ENCODE data around the gene KRTAP24-1.

Gene KRTAP24-1

DNA sequence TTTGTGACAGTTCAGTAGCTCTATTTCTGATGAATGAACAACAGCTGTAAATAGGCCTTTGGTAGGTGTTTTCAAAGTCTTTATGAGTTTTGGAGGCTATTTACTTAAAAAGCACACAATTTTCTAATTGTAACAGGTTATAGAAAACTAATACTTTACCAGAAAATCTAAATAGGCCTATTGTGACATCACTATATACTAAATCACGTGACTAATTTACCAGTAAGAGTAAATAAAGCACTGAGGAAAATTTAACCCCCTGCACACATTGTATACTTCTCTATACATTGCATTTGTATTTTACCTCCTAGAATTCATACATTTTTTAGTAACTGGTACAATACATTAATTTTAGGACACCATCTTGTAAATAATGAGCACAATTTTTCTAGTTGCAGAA, 22.4 kb upstream of the KRTAP24-1 start:
- TF ChIP-seq, protein P1, sequence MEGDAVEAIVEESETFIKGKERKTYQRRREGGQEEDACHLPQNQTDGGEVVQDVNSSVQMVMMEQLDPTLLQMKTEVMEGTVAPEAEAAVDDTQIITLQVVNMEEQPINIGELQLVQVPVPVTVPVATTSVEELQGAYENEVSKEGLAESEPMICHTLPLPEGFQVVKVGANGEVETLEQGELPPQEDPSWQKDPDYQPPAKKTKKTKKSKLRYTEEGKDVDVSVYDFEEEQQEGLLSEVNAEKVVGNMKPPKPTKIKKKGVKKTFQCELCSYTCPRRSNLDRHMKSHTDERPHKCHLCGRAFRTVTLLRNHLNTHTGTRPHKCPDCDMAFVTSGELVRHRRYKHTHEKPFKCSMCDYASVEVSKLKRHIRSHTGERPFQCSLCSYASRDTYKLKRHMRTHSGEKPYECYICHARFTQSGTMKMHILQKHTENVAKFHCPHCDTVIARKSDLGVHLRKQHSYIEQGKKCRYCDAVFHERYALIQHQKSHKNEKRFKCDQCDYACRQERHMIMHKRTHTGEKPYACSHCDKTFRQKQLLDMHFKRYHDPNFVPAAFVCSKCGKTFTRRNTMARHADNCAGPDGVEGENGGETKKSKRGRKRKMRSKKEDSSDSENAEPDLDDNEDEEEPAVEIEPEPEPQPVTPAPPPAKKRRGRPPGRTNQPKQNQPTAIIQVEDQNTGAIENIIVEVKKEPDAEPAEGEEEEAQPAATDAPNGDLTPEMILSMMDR (IDR thresholded peaks at IDR 0.05; ENCODE audit: low read depth, low read length) = no peak
- no peak overlapping the region for H3K4me3 ChIP-seq (ENCODE audit: low read depth, low read length)
- in situ Hi-C loops (cut with HindIII; ENCODE audit: low sequenced_read_pairs) = no loop called here
- DNase-seq (ENCODE audit: low read depth, low spot score) = no peak

DNA sequence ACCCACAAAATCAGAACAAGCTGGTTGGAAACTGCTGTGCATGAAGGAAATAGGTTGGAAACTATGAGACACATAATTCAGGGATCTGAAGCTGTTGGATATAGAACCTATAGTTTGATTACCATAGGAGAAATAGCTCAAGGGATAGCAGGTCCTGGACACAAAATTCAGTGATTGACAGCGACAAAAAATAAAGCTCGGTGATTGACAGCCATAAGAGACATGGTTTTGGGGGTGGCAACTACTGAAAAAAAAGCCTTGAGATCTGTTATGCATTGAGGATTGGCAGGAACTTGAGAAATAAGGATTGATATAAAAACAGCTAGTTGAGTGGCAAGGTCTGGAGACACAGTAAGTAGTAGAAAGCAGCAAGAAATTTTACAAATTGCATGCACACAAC, 6.5 kb upstream of the KRTAP24-1 start, which contains the start of gene KRTAP25-1:
Gene KRTAP25-1 (minus strand): TSS at position 300 of the 400 bp plus-strand sequence. CDS start 24 bp downstream, at position 276.
- in situ Hi-C loops (cut with HindIII; ENCODE audit: low sequenced_read_pairs) = no loop called here
- TF ChIP-seq, protein P1 (IDR thresholded peaks at IDR 0.05; ENCODE audit: low read depth, low read length) = no peak
- no peak for DNase-seq (ENCODE audit: low read depth, low spot score)
- H3K4me3 ChIP-seq (ENCODE audit: low read depth, low read length) = no peak within 1 kb of the TSS

DNA sequence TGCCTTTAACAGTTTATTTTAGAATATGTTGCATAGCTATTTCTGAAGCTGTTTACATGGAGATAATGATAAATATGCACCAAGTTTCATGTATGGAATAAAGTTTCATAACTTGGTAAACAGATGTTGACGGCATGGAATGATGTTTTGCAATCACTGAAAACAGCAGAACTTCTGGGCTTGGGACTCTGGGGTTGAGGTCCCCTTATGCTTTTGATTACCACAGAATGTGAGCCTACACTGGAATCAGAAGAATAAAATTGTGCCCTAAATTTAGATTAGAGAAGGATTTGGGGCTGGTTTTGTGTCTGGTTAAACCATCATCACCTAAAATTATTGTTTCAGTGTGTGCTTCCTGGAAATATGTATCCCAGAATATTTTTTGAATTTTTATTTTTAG, 11.1 kb downstream of the KRTAP24-1 start:
- in situ Hi-C loops (cut with HindIII; ENCODE audit: low sequenced_read_pairs) = no loop called here
- no peak for DNase-seq (ENCODE audit: low read depth, low spot score)
- no peak overlapping the region for H3K4me3 ChIP-seq (ENCODE audit: low read depth, low read length)
- TF ChIP-seq, protein P1 (IDR thresholded peaks at IDR 0.05; ENCODE audit: low read depth, low read length) = no peak

DNA sequence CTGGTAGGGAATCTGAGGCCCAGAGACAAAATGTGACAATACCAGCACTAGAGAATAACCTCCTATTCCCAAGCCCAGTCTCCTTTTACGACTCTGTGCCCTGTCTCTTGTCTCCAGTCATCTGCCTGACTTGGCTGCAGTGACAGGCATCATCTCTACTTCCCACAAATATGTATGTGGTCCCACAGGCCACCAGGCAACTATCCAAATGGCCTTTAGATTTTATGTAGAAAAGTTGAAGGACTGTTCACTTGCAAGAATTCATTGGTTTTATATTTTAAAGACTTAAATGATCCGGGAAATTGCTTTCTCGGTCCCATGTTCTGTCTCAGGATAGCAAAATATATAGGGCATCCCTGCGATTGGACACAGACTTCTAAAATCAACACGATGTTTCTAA, 11.6 kb downstream of the KRTAP24-1 start:
- in situ Hi-C loops (cut with HindIII; ENCODE audit: low sequenced_read_pairs) = no loop called here
- peak; percentile 0 for DNase-seq (ENCODE audit: low read depth, low spot score)
- no peak overlapping the region for H3K4me3 ChIP-seq (ENCODE audit: low read depth, low read length)
- TF ChIP-seq, protein P1 (IDR thresholded peaks at IDR 0.05; ENCODE audit: low read depth, low read length) = no peak

DNA sequence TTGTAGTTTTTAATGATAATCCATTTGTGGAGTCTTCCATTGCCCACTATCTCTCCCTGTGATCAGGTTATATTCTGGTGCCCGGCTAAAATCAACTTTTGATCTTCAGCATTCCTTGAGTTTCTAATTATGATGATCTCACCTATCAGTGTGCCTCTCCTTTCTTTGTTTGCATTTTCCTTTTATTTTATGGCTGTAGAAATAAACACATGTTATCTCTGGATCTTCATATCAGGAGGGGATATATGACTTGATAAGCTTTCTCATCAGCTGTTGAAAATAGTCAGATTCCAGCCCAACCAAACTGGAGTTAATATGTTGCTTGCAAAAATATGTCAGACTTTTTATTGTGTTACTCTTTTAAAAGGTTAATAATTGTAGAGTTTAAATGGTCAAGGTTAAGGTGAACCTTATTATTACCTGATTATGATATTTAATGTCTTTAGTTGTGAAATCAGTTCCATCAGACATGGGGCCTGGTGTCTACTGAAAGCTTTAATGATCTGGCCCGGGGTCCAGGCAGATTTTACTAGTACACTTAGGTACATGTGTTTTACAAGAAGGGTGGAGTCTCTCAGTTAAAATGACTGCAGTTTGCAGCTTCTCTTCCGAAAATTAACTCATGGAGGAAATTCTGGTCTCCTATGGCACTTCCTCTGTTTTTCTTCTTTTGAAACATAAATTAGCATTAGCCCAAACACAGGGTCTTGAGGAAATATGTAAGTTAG, 12.8 kb downstream of the KRTAP24-1 start:
- TF ChIP-seq, protein P1 (IDR thresholded peaks at IDR 0.05; ENCODE audit: low read depth, low read length) = no peak
- no peak overlapping the region for H3K4me3 ChIP-seq (ENCODE audit: low read depth, low read length)
- in situ Hi-C loops (cut with HindIII; ENCODE audit: low sequenced_read_pairs) = no loop called here
- DNase-seq (ENCODE audit: low read depth, low spot score) = no peak

DNA sequence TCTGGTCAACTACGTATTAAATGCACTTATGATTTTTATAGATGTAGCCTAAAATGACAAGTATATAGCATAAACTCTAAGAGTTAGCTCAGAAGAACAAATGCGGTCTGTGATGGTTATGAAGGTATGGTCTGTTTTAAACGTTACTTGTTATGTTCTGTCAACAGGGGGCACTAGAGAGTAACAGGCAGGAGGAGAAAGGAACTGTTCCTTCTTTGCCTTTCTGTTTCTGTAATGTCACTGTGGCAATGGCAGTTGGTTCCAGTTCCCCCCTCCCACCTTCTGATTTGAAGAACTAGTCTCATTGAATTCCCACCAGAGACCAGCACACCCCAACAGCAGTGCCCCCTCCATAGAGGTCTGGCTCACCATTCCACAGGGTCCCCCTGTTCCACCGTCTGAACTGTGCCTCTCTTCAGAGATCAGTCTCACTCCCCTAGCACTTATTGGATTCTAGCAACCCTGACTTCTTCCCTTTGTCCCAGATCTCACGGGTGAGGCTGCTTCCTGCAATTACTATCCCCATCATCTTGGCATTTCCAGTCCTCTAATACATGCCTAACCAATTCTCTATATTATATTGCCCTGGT, 14.0 kb downstream of the KRTAP24-1 start:
- no peak overlapping the region for H3K4me3 ChIP-seq (ENCODE audit: low read depth, low read length)
- in situ Hi-C loops (cut with HindIII; ENCODE audit: low sequenced_read_pairs) = no loop called here
- DNase-seq (ENCODE audit: low read depth, low spot score) = no peak
- TF ChIP-seq, protein P1 (IDR thresholded peaks at IDR 0.05; ENCODE audit: low read depth, low read length) = peak; percentile 3
